Hindlimb muscle (tissue), 1 donor: ENCODE results near the gene NRP1. TPM values are rescaled to one million over a fixed set of nuclear protein-coding genes. Genes with fewer than 3 reads are reported as not detected.

Experiments
- DNase-seq: peaks from one replicate; pipeline ENCODE4 v3.0.0-alpha.2; 2013
- polyA plus RNA-seq: library from polyadenylated mRNA; unstranded; fragments of 120-200 nt; gene quantifications from one replicate; pipeline ENCODE4 v1.2.1, GENCODE V29; 2013; ENCODE audit not compliant: insufficient read length

Gene NRP1
- polyA plus RNA-seq, 1 donor = 102 TPM

- DNase-seq = peak; percentile 31
These were observed 12.7 kb upstream of the NRP1 start for GRCh38 chr10:33347211-33347610.

- no peak for DNase-seq
These were observed 10.8 kb upstream of the NRP1 start for GRCh38 chr10:33345236-33345635.

- DNase-seq = no peak
These were observed 10.2 kb upstream of the NRP1 start for GRCh38 chr10:33344676-33345075.

GRCh38 chr10:33341637-33342036, 7.2 kb upstream of the NRP1 start:
- no peak for DNase-seq

GRCh38 chr10:33337326-33337957, 3.0 kb upstream of the NRP1 start:
- peak; percentile 42 for DNase-seq

DNA sequence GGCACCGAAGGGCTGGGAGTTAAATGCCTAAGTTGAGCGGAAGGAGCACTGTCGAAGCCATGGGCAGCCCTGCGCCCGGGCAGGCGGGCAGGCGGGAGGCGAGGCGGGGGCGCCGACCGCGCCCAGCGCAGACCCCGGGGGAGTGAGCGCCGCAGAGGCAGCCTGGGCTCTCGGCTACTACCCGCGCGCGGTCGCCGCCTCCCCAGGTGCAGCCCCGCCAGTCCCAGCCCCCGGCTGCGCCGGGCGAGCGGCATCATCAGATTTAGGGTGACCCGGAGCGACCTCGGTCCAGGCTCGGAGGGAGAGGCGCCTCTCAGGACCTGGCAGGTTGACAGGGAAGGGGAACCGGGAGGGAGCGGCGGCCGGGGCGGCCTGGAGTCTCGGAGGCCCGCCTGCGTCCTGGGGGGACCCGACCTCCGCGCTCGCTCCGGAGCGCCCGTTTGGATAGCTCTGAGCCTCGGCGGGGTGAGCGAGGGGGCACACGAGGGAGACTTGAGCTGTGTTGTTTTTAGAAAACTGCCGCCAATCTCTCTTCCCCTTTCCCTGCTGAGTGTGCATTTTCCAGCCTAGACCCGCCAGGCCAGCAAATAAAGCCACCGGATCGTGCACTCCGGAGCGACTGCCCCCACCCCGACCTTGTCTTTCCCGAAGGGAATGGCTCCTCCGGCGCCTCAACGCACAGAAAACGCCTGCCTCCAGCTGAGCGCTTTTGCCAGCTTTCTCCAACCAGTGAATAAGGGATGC, 2.3 kb upstream of the NRP1 start:
- peak; percentile 76 for DNase-seq

DNA sequence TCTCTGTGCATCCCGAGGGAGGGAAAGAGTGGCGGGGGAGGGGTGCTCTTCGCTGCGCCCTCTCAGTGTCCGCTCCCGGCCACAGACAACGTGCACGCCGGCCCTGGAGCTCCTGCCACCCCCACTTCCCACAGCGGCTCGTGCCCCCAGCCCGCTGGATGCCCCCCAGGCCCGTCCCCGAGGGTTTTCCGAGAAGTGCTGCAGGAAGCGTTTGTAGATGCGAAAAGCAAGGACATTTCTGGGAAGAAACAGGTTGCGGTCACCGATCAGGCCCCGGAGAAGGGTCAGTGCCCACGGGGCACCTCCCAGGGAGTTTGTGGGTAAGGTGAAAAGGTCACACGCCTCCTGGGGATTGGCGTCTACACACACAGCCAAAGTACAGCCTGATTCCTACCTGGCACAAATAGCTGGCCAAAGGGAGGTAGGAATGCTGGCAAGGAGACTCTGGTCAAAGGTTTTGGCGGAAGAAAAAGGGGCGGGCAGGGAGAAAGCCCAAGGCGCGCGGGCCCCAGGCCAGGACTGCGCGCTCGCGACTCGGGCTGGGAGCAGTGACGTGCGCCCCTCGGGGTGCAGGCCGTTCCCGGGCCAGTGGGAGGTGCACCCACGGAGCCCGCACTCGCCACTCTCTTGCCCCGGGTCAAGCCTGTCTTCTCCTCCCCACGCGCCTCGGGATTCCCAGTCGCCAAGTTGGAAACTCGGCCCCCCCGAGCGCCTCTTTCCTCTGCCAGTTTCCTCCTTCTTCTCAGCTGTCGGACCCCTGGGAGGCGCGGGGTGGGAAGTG, 1.5 kb upstream of the NRP1 start:
- DNase-seq = peak; percentile 67

GRCh38 chr10:33335551-33335800, 1.0 kb upstream of the NRP1 start:
- DNase-seq = no peak

GRCh38 chr10:33334805-33335550, 511 bp upstream of the NRP1 start:
- peak; percentile 92 for DNase-seq

DNA sequence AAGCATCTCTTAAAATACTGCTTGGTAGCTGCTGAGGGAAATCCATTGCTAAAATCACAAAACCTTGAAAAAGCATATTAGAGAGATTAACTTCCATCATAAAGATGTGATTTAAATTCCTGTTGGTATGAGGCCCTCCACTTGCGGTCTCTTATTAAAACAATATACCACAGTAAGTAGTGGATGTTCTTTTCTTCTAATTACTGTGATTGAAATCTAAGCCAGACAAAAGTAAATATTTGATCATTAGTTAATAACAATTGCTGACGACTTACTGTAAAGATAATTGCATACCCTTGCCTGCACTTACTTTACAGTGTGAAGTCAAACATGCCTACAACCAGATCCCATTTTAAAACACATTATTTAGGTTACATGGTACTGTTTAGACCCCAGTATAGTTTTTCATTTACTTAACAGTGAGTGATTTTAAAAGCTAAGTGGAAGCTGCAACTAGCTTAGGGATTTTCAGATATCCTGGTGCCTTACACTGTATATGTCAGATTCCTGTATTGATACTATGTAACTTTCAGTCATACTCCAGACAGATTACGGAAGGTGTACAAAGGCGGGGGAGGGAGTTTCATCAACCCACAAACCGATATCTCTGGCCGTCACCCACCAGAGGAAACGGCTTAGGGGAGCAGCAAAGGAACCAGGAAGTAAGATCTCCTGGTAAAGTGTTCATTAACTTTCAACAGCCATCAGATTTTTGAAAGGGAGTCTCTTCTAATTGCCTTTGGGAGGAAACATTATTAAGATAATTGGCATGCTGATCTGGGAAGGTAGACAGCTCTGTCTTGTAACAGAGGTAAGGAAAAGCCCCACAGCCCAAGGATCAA, 986 bp downstream of the NRP1 start:
- peak; percentile 42 for DNase-seq

DNA sequence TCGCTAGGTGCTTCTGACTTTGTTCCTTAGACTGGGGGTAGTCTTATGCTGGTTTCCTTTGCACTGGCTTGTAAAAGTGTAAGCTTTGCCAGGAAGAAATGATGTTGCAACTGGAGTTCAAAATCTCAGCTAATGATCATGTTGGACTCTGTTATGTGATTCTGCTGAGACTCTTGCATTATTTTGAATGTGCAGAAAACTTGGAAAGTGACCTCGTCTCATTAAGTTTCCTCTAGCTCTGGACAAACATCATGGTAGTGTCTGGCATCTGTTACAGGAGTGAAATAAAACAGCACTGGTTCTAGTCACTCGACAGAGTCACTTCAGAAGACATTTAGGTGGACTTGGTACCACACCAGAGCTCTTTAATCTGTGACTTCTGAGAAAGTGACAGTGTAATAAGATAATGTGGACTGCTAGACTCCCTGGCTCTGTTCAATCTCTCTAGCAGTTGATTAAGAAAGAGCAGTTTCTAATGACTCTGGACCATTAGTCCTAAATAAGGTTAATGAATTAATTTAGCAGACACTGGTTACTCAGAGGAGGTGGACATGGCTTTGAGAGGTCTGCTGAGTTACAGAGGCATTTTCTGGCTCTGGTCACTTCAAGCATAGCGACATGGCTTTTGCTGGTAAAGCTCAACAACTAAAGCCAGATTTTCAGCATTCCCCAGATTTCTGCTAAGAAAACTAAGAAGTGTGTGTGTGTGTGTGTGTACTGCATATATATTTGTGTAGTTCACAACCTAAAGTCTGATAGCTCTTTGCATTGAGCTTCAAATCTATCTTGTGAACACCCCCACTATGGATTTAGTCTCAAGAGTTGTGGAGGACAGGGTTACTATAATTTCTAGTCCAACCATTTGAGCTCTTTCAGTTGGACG, 2.0 kb downstream of the NRP1 start:
- DNase-seq = peak; percentile 75

DNA sequence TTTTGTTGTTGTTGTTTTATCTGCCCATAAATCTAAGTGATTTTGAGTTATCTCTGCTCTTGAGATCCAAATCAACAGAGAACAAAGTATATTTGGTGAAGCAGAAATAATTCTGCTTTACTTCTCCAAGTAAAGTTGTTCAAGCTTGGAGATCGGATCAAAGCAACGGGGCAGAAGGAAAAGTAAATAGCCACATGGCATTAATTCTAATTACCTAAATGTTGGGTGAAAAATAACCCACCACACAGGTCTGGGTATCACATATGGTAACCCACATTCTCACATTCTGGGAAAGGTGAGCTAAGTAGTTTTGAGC, 3.1 kb downstream of the NRP1 start:
- DNase-seq = no peak

GRCh38 chr10:33330543-33331378, 3.7 kb downstream of the NRP1 start:
- DNase-seq = peak; percentile 90

DNA sequence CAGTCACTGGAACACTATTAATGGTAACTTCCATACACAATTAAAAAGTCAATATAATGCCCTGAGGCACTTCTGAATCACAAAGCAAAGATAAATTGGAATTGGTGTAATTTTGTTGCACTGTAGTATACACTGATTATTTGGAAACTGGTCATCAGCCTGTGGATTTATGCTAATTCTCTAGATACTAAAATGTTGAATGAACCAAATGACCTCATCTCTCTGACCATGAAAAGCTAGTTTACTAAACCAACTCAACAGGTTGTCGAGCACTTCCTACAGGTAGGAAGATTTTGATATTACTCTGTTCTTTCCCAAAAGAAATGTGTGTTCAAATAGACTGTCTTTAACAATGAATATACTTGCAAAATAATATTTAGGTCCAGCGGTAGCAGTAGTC, 5.3 kb downstream of the NRP1 start:
- no peak for DNase-seq

GRCh38 chr10:33328253-33328652, 6.2 kb downstream of the NRP1 start:
- DNase-seq = no peak

GRCh38 chr10:33327751-33328150, 6.7 kb downstream of the NRP1 start:
- DNase-seq = no peak

GRCh38 chr10:33326933-33327332, 7.5 kb downstream of the NRP1 start:
- no peak for DNase-seq

DNA sequence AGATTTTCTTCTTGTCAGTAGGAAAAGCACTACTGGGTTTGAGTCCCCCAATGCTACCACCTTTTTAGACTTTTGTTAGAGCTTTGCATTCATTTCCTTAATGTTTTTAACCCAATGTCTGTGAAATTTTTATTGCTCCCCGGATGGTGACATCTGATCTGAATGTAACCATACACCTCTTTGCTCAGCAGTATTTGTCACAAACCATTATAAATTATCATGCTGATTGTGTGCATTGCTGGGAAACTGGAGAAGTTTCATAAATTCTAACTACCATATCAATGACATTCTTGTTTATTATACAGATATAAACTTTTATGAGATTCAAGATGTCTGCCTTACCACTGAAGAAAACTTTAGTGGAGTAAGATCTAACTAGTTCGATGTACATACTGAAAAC, 8.5 kb downstream of the NRP1 start:
- DNase-seq = no peak

DNA sequence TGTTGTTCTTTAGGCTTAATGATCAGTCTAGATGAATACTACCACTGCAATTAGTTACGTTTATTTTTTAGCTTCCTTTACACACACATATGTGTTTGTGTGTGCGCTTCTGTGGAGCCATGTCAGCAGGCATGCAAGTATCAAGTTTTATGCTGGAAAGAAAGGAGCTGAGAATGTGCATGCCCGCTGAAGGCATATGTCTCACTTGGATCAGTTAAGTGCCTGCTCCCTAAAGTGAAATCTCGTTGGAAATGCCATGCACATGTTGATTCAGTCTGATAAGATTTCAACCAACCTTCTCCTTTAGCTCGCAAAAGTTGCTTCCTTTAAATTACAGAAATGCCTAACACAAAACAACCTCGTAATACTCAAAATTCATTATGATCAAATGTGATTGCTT, 10.7 kb downstream of the NRP1 start:
- no peak for DNase-seq

GRCh38 chr10:33321516-33321915, 13.0 kb downstream of the NRP1 start:
- DNase-seq = no peak
